Measurements from ENCODE around the gene NFE2L2.

- TF ChIP-seq, protein P1, sequence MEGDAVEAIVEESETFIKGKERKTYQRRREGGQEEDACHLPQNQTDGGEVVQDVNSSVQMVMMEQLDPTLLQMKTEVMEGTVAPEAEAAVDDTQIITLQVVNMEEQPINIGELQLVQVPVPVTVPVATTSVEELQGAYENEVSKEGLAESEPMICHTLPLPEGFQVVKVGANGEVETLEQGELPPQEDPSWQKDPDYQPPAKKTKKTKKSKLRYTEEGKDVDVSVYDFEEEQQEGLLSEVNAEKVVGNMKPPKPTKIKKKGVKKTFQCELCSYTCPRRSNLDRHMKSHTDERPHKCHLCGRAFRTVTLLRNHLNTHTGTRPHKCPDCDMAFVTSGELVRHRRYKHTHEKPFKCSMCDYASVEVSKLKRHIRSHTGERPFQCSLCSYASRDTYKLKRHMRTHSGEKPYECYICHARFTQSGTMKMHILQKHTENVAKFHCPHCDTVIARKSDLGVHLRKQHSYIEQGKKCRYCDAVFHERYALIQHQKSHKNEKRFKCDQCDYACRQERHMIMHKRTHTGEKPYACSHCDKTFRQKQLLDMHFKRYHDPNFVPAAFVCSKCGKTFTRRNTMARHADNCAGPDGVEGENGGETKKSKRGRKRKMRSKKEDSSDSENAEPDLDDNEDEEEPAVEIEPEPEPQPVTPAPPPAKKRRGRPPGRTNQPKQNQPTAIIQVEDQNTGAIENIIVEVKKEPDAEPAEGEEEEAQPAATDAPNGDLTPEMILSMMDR (conservative IDR thresholded peaks at IDR 0.05; ENCODE audit: low read length): no peak
- no peak for TF ChIP-seq EZH2phosphoT487 (IDR thresholded peaks at IDR 0.05; ENCODE audit: borderline replicate concordance, low read depth, low read length)
Measured at GRCh38 chr2:177291701-177292100, 27.2 kb upstream of the NFE2L2 start.
